ENCODE results near the gene ESR2. TPM values are rescaled to one million over a fixed set of nuclear protein-coding genes. Genes with fewer than 3 reads are reported as not detected.

Gene ESR2
- total and polyA plus RNA-seq, 9 donors = 5.1 to 26.2 (median 13.5) TPM

DNA sequence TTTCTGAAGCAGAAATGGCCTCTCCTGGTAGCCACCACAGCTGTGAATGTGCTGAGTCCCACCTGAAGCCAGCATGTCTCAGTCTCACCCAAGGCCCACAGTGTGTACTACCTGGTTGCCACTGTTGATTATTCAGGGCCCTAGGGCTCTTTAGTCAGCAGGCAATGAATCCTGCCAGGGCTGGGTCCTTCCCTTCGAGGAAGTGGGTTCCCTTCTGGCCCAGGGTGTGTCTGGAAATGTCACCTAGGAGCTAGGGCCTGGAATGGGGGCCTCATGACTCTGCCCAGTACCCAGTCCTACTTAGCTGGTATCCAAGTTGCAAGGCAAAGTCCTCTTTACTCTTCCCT lies 234.0 kb downstream of the ESR2 start:
- no peak overlapping the region for H3K4me3 ChIP-seq
- H3K4me1 ChIP-seq (ENCODE audit: insufficient read depth) = no peaks in the 10 kb centered on the region
- H3K9me3 ChIP-seq = no peaks in the 10 kb centered on the region
- H3K27me3 ChIP-seq = no peaks in the 10 kb centered on the region
- intact Hi-C loops (cut with DNase I) = no loop called here
- TF ChIP-seq, protein P1, sequence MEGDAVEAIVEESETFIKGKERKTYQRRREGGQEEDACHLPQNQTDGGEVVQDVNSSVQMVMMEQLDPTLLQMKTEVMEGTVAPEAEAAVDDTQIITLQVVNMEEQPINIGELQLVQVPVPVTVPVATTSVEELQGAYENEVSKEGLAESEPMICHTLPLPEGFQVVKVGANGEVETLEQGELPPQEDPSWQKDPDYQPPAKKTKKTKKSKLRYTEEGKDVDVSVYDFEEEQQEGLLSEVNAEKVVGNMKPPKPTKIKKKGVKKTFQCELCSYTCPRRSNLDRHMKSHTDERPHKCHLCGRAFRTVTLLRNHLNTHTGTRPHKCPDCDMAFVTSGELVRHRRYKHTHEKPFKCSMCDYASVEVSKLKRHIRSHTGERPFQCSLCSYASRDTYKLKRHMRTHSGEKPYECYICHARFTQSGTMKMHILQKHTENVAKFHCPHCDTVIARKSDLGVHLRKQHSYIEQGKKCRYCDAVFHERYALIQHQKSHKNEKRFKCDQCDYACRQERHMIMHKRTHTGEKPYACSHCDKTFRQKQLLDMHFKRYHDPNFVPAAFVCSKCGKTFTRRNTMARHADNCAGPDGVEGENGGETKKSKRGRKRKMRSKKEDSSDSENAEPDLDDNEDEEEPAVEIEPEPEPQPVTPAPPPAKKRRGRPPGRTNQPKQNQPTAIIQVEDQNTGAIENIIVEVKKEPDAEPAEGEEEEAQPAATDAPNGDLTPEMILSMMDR (IDR thresholded peaks at IDR 0.05) = no peak
- TF ChIP-seq EP300 (IDR thresholded peaks at IDR 0.05) = no peak
- TF ChIP-seq POLR2A (IDR thresholded peaks at IDR 0.05) = no peak
- no peaks in the 10 kb centered on the region for H3K36me3 ChIP-seq
- 91 to 95% methylated on average over 1 of the region's 1 CpG; no CpG with 5 or more reads in 1 of the 3 donors for WGBS, 3 donors
- no peak overlapping the region for H3K27ac ChIP-seq
- no peak for DNase-seq

DNA sequence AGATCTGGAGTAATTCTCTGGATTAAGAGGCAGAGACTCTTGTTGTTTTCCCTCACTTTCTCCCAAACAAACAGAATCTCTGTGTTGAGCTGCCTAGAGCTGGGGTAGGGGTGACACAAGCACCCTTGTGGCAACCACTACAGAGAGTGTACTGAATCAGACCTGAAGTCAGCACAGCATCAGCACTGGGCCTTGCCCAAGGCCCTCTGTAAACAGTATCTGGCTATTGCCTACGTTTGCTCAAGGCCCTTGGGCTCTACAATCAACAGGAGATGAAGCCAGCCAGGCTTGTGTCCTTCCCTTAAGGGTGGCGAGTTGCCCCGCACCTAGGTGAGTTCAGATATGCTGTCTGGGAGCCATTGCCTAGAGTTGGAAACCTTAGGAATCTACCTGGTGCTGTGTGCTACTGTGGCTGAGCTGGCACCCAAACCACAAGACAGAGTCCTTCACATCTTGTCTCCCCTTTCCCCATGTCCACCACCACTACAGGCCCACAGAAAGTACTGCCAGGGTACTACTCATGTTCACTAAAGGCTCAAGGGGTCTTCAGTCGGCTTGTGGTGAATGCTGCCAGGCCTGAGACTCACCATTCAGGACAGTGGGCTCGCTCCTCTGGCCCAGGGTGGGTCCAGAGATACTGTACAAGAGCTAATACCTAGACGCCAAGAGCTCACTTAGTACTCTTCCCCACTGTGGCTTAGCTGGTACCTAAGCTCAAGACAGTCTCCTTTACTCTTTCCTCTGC lies 234.5 kb downstream of the ESR2 start:
- H3K36me3 ChIP-seq = no peaks in the 10 kb centered on the region
- 91 to 97% (median 96%) methylated on average over 6 of the region's 6 CpGs for WGBS, 3 donors

DNA sequence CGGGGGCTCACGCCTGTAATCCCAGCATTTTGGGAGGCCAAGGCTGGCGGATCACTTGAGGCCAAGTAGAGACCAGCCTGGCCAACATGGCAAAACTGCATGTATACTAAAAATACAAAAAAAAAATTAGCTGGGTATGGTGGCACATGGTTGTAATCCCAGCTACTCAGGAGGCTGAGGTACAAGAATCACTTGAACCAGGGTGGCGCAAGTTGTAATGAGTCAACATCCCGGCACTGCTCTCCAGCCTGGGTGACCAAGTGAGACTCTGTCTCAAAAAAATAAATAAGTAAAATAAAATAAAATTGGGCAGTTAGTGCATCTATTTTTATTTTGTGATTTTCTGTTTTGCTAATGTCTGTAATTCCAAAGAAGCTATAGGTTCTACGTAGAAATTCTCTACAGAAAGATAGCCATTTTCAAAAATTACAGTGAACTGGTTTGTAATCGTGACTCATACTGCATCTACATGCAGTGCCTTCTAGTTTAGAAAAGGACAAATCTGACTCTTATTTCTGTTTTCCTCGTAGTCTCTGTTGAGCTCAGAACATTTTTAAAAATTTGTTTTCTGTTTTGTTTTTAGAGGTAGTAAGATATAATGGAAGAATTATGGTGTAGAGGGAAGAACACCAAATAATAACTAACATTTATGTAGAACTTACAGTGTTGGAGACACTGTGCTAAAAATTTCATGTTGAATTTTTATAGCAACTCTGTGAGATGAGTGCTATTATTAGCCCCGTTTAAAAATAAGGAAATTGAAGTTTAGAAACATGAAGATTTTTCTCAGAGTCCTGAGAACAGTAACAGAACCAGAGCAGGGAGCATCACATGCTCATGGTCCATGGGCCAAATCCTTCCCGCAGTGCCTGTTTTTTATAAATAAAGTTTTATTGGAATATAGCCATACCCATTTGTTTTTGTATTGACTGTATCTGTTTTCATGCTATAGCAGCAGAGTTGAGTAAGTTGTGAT lies 240.2 kb downstream of the ESR2 start:
- WGBS, 3 donors = 59 to 62% (median 62%) methylated on average over 10 of the region's 10 CpGs
- no peaks in the 10 kb centered on the region for H3K36me3 ChIP-seq
- intact Hi-C loops (cut with DNase I) = no loop called here

More for the DNA sequence above, 234.5 kb downstream of the ESR2 start:
- Histone ChIP-seq H3K9me3 (no peaks in the 10 kb centered on the region), H3K27me3 (no peaks in the 10 kb centered on the region), H3K27ac (no peak overlapping the region), H3K4me1 (ENCODE audit: insufficient read depth) (no peaks in the 10 kb centered on the region), H3K4me3 (no peak overlapping the region)
- intact Hi-C loops (cut with DNase I) = no loop called here
- TF ChIP-seq EP300 (IDR thresholded peaks at IDR 0.05) = no peak
- TF ChIP-seq, protein P1 (IDR thresholded peaks at IDR 0.05) = no peak
- DNase-seq = no peak

More for the DNA sequence above, 240.2 kb downstream of the ESR2 start:
- Histone ChIP-seq H3K27me3 (no peaks in the 10 kb centered on the region), H3K27ac (no peak overlapping the region), H3K4me1 (ENCODE audit: insufficient read depth) (no peaks in the 10 kb centered on the region), H3K4me3 (no peak overlapping the region), H3K9me3 (no peaks in the 10 kb centered on the region)
- no peak for TF ChIP-seq EP300 (IDR thresholded peaks at IDR 0.05)
- TF ChIP-seq, protein P1 (IDR thresholded peaks at IDR 0.05) = no peak
- no peak for TF ChIP-seq POLR2A (IDR thresholded peaks at IDR 0.05)
- DNase-seq = no peak
